DOHH2 (cell line): Measurements from ENCODE around the gene CBL.

ENCODE experiments used
- H3F3A ChIP-seq: fragments of 200-600 bp; sonication (generic), shearing (Covaris generic); 2 replicates; pipeline ENCODE4 v1.6.0; 2016; ENCODE audit warnings: antibody characterized with exemption, mild to moderate bottlenecking; ENCODE audit not compliant: control insufficient read depth, insufficient read depth
- H3K27ac ChIP-seq: fragments of 200-600 bp; sonication (generic); 2 replicates; pipeline ENCODE4 v1.5.1; 2014; ENCODE audit warnings: low read depth, mild to moderate bottlenecking, low read length, moderate library complexity
- H3K27me3 ChIP-seq: fragments of 200-600 bp; sonication (generic); 2 replicates; pipeline ENCODE4 v1.6.1; 2014; ENCODE audit warnings: mild to moderate bottlenecking, low read length, mixed read lengths; ENCODE audit not compliant: control insufficient read depth
- H3K36me3 ChIP-seq: fragments of 200-600 bp; sonication (generic); 2 replicates; pipeline ENCODE4 v1.6.1; 2014; ENCODE audit warnings: mild to moderate bottlenecking, low read length, moderate library complexity, mixed read lengths; ENCODE audit not compliant: control insufficient read depth
- H3K4me1 ChIP-seq: fragments of 200-600 bp; sonication (generic); 2 replicates; pipeline ENCODE4 v1.6.1; 2014; ENCODE audit warnings: mild to moderate bottlenecking, low read length, mixed read lengths; ENCODE audit not compliant: control insufficient read depth
- H3K4me2 ChIP-seq: fragments of 200-600 bp; sonication (generic); 2 replicates; pipeline ENCODE4 v1.6.0; 2014; ENCODE audit warnings: mild to moderate bottlenecking, low read length, moderate library complexity
- H3K4me3 ChIP-seq: fragments of 200-600 bp; sonication (generic); 2 replicates; pipeline ENCODE4 v1.5.1; 2014; ENCODE audit warnings: mild to moderate bottlenecking, low read length, mixed read lengths
- H3K79me2 ChIP-seq: fragments of 200-600 bp; sonication (generic); 2 replicates; pipeline ENCODE4 v1.6.1; 2014; ENCODE audit warnings: mild to moderate bottlenecking, low read length, mixed read lengths; ENCODE audit not compliant: control insufficient read depth
- H3K9me2 ChIP-seq: fragments of 200-600 bp; sonication (generic); replicated peaks from 2 replicates; pipeline ENCODE4 v1.6.1; 2014; ENCODE audit warnings: mild to moderate bottlenecking, low read length, mixed read lengths; ENCODE audit not compliant: control insufficient read depth
- H3K9me3 ChIP-seq: fragments of 200-600 bp; sonication (generic); 2 replicates; pipeline ENCODE4 v1.6.1; 2014; ENCODE audit warnings: antibody characterized with exemption, low read length, mixed read lengths; ENCODE audit not compliant: control insufficient read depth, insufficient read depth
- H4K20me1 ChIP-seq: fragments of 200-600 bp; sonication (generic); 2 replicates; pipeline ENCODE4 v1.6.0; 2014; ENCODE audit warnings: low read depth, mild to moderate bottlenecking, antibody characterized with exemption, low read length, moderate library complexity; ENCODE audit not compliant: control insufficient read depth, insufficient read depth
- EZH2phosphoT487 ChIP-seq: fragments of 200-600 bp; sonication (generic); IDR thresholded peaks from 2 replicates; pipeline ENCODE4 v1.6.1; 2017; ENCODE audit warnings: borderline replicate concordance, mild to moderate bottlenecking, antibody characterized with exemption, low read length, moderate library complexity, mixed read lengths
- TF ChIP-seq, protein P1 (sequence below): fragments of 200-600 bp; sonication (generic); IDR thresholded peaks from one replicate; pipeline ENCODE4 v1.5.1; 2014; ENCODE audit warnings: antibody characterized with exemption, mild to moderate bottlenecking, low read depth, low read length; ENCODE audit not compliant: poor library complexity, severe bottlenecking

Gene CBL

DNA sequence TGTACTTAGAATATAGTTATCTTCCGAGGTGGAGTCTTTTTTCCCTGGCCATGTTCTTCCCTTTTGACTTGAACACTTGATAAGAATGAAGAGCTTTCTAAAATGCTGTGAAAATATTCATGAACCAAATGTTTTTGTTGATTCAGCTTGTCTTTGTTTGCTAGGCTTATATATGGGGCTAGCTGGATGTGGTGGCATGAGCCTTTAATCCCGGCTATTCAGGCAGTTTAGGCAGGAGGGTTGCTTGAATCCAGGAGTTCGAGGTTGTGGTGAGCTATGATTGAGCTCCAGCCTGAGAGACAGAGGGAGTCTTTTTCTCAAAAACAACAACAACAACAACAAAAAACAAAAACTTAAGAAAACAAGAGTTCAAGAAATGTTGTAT is 23.1 kb downstream of the CBL start:
- no peak overlapping the region for H3K4me3 ChIP-seq
- no peaks in the 10 kb centered on the region for H3K9me2 ChIP-seq
- no peaks in the 10 kb centered on the region for H3K9me3 ChIP-seq
- peaks cover 72% of the 10 kb centered on the region for H3K79me2 ChIP-seq
- peaks cover 10% of the 10 kb centered on the region; the same call in 1 of the 2 replicates for H4K20me1 ChIP-seq
- no peak overlapping the region for H3K27ac ChIP-seq
- H3F3A ChIP-seq: 0 out of 2 replicates have a peak, but pooled peaks cover 4% of the 10 kb centered on the region
- H3K36me3 ChIP-seq: peaks cover 23% of the 10 kb centered on the region
- no peak overlapping the region for H3K4me2 ChIP-seq
- no peaks in the 10 kb centered on the region for H3K27me3 ChIP-seq
- H3K4me1 ChIP-seq: peaks cover 13% of the 10 kb centered on the region
- no peak for TF ChIP-seq EZH2phosphoT487
- TF ChIP-seq, protein P1, sequence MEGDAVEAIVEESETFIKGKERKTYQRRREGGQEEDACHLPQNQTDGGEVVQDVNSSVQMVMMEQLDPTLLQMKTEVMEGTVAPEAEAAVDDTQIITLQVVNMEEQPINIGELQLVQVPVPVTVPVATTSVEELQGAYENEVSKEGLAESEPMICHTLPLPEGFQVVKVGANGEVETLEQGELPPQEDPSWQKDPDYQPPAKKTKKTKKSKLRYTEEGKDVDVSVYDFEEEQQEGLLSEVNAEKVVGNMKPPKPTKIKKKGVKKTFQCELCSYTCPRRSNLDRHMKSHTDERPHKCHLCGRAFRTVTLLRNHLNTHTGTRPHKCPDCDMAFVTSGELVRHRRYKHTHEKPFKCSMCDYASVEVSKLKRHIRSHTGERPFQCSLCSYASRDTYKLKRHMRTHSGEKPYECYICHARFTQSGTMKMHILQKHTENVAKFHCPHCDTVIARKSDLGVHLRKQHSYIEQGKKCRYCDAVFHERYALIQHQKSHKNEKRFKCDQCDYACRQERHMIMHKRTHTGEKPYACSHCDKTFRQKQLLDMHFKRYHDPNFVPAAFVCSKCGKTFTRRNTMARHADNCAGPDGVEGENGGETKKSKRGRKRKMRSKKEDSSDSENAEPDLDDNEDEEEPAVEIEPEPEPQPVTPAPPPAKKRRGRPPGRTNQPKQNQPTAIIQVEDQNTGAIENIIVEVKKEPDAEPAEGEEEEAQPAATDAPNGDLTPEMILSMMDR: no peak

DNA sequence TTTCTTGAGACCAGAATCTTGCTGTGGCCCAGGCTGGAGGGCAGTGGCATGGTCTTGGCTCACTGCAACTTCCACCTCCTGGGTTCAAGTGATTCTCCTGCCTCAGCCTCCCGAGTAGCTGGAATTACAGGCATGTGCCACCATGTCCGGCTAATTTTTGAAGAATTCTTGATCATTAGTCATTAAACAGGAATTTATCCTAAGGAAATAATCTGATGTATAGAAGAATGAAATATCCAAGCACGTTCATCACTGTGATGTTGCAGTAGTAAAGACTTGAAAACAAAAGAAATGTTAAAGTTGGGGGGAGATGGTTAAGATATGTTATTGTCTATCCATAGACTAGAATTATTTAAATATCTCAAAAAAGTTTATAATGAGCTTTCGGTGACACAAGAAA is 23.6 kb downstream of the CBL start:
- TF ChIP-seq, protein P1: no peak
- no peak for TF ChIP-seq EZH2phosphoT487
- Histone ChIP-seq H3K9me3 (no peaks in the 10 kb centered on the region), H3K27me3 (no peaks in the 10 kb centered on the region), H3K4me3 (no peak overlapping the region), H3K9me2 (no peaks in the 10 kb centered on the region), H3F3A (0 out of 2 replicates have a peak, but pooled peaks cover 4% of the 10 kb centered on the region), H3K4me1 (peaks cover 13% of the 10 kb centered on the region), H3K4me2 (no peak overlapping the region), H3K36me3 (peaks cover 28% of the 10 kb centered on the region), H3K27ac (no peak overlapping the region), H3K79me2 (peaks cover 67% of the 10 kb centered on the region), H4K20me1 (peaks cover 10% of the 10 kb centered on the region; the same call in 1 of the 2 replicates)

DNA sequence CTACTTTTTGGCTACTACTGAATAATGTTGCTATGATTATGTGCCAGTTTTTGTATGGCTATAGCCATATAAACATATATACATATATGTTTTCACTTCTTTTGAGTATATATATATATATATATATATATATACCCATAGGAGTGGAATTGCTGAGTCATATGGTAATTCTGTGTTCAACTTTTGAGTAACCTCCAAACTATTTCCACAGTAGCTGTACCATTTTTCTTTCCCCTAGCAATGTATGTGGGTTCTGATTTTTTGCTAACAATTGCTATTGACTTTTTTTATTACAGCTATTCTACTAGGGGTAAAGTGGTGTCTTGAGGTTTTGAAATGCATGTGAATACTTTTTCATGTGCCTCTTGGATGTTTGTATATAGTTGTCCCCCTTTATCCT is 30.4 kb downstream of the CBL start:
- Histone ChIP-seq H3K9me3 (no peaks in the 10 kb centered on the region), H3K4me2 (no peak overlapping the region), H3K9me2 (no peaks in the 10 kb centered on the region), H3F3A (0 out of 2 replicates have a peak, but pooled peaks cover 4% of the 10 kb centered on the region), H3K27ac (no peak overlapping the region), H3K36me3 (peaks cover 53% of the 10 kb centered on the region), H3K79me2 (peaks cover 50% of the 10 kb centered on the region), H3K4me3 (no peak overlapping the region), H3K27me3 (no peaks in the 10 kb centered on the region), H3K4me1 (peaks cover 39% of the 10 kb centered on the region), H4K20me1 (no peaks in the 10 kb centered on the region)
- TF ChIP-seq, protein P1: no peak
- TF ChIP-seq EZH2phosphoT487: no peak
